MM.1S (cell line): Measurements from ENCODE around the gene MS4A4A.
"Not testable (repeated sequence)": the region's sequence is repeated elsewhere in the genome, so short reads cannot be mapped to it uniquely, and the experiment has no call there.

Experiments
- CTCF ChIP-seq: fragments of 300-600 bp; sonication (generic); IDR thresholded peaks from 2 replicates; pipeline ENCODE4 v1.5.1; 2016; ENCODE audit warnings: antibody characterized with exemption, low read length, mixed read lengths
- EZH2phosphoT487 ChIP-seq: fragments of 300-600 bp; sonication (generic); IDR thresholded peaks from 2 replicates; pipeline ENCODE4 v1.6.1; 2018; ENCODE audit warnings: antibody characterized with exemption, low read length

GRCh38 chr11:60285411-60286126, 5.1 kb downstream of the MS4A4A start:
- not testable (repeated sequence) for TF ChIP-seq CTCF, EZH2phosphoT487
